Glomerular visceral epithelial cell (primary cell): ENCODE results near the gene TSEN15.
A peak's percentile ranks its signal among the peaks of the same experiment; 100 is the strongest.

Experiments used
- DNase-seq: peaks from one replicate; pipeline ENCODE4 v3.0.0-alpha.2; 2016; ENCODE audit errors: extremely low spot score

Gene TSEN15

GRCh38 chr1:184051485-184052193 lies at the start of gene TSEN15:
TSEN15 (plus strand) TSS chr1:184051730; CDS start chr1:184051756, 26 bp downstream.
- DNase-seq = peak; percentile 81

- peak; percentile 60 for DNase-seq
These were observed 49.5 kb upstream of the TSEN15 start for GRCh38 chr1:184002071-184002470.

GRCh38 chr1:184004935-184005334 lies 46.6 kb upstream of the TSEN15 start:
- no peak for DNase-seq

- no peak for DNase-seq
These were observed 46.0 kb upstream of the TSEN15 start for GRCh38 chr1:184005506-184005905.

- DNase-seq = no peak
These were observed 40.7 kb upstream of the TSEN15 start for GRCh38 chr1:184010788-184011187.

GRCh38 chr1:184012187-184012586 lies 39.3 kb upstream of the TSEN15 start:
- DNase-seq = no peak

- DNase-seq = no peak
These were observed 37.3 kb upstream of the TSEN15 start for GRCh38 chr1:184014271-184014670.

GRCh38 chr1:184016169-184016568 lies 35.4 kb upstream of the TSEN15 start:
- no peak for DNase-seq

- DNase-seq = no peak
These were observed 34.2 kb upstream of the TSEN15 start for GRCh38 chr1:184017306-184017705.

- no peak for DNase-seq
These were observed 32.9 kb upstream of the TSEN15 start for GRCh38 chr1:184018622-184019021.

- no peak for DNase-seq
These were observed 32.5 kb upstream of the TSEN15 start for GRCh38 chr1:184019069-184019468.

- DNase-seq = no peak
These were observed 32.0 kb upstream of the TSEN15 start for GRCh38 chr1:184019506-184019905.

- DNase-seq = no peak
These were observed 31.2 kb upstream of the TSEN15 start for GRCh38 chr1:184020328-184020727.

- DNase-seq = no peak
These were observed 30.7 kb upstream of the TSEN15 start for GRCh38 chr1:184020855-184021254.

GRCh38 chr1:184021728-184022127 lies 29.8 kb upstream of the TSEN15 start:
- no peak for DNase-seq

- no peak for DNase-seq
These were observed 28.9 kb upstream of the TSEN15 start for GRCh38 chr1:184022668-184023067.

- no peak for DNase-seq
These were observed 28.4 kb upstream of the TSEN15 start for GRCh38 chr1:184023171-184023570.

GRCh38 chr1:184025242-184025675 lies 26.3 kb upstream of the TSEN15 start:
- DNase-seq = no peak

- no peak for DNase-seq
These were observed 23.5 kb upstream of the TSEN15 start for GRCh38 chr1:184027826-184028695.

GRCh38 chr1:184028854-184029623 lies 22.5 kb upstream of the TSEN15 start:
- DNase-seq = no peak

GRCh38 chr1:184030433-184031091 lies 21.0 kb upstream of the TSEN15 start:
- no peak for DNase-seq

GRCh38 chr1:184031092-184031408 lies 20.5 kb upstream of the TSEN15 start:
- DNase-seq = no peak
